HL-60/S4 treated with phorbol 12-myristate 13-acetate at 8.2 ng/mL for 4 days and 3 days (cell line): ENCODE data around the gene ST3GAL4.

Experiments used
- in situ Hi-C: fragments of 300-500 bp; cut with MboI; formaldehyde crosslinking; loops from 2 replicates; pipeline ENCODE4 v1.15.0; 2022; ENCODE audit warnings: low sequenced_read_pairs

The ST3GAL4 gene

GRCh38 chr11:126419801-126420697 lies 64.6 kb downstream of the ST3GAL4 start:
- in situ Hi-C loops: no loop called here

DNA sequence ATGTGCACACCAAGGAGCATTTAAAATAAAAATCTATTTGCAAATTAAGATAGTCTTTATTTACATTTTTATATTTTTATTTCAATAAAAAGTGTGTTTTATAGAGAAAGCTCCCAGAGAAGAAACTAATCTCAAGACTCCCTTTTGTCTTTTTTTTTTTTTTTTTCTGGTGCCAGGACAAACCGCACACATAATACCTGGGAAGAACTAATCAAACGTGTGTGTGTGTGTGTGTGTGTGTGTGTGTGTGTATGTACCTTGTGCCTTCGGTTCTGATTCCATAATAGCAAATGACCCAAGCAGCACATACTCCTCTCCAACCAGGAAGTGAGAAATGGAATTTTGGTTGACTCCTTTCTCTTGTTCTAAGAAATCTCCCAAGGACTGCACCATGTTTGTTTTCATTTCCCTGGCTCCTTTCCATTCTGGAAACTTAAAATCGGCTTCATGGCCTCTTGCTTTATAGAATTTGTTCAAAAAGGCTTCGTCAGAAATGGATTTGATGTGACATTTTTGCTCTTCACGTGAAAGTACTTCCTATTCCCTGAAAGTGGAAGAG lies 65.3 kb downstream of the ST3GAL4 start:
- in situ Hi-C loops: no loop called here

GRCh38 chr11:126421271-126421671 lies 65.8 kb downstream of the ST3GAL4 start:
- in situ Hi-C loops: no loop called here

DNA sequence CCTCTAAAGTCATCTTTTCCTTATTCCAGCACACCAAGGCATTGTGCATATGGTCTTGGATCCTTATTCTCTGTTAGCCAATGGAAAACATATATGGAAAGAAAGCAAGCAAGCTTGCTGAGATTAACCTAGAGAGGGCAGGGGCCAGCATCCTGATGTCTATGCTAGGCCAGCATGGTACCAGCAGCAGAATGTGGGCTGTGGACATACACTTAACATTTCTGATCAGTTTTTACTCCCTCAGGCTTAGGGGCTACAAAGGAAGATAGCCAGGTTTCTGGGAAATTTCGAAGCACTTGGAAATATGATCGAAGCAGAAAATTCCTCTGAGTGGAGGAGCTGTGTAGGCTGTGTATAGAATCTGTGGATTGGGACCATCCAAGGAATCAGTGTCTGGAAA lies 67.0 kb downstream of the ST3GAL4 start:
- in situ Hi-C loops: no loop called here

DNA sequence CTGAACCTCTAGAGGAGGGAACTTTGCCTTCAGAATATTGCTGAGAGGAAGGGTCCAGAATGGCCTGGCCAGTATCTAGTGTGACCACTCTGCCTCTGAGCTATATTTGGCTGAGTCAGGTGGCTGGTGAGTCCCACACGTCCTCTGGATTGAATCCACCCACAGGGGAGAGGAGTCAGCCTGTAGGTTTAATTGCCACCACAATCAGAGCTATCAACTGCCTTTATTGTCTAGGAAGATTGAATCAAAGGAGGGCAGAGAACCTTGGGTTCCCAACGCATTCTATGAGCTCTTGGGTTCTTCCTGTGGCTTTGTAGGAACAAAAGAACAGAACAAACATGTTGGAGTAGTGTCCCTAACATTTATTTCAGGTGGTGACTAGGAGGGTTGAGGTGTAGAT lies 67.7 kb downstream of the ST3GAL4 start:
- in situ Hi-C loops: no loop called here

DNA sequence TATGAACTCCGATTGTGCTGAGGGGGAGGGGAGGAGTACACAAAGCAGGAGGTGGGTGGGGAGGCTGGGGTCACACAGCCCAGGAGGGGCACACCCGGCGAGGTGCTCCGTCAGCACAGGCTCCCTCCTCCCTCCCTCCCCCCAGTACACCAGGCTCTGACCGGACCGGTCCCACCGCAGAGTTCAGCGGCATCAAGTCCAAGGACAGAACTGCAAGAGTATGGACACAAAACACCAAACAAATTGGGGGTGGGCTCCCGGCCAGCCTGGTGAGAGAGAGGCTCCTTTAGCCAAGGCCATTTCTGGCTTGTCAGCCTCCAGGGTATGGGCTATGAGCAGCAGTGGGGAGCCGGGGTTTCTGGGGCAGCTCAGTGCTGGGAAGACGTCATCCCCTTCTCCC lies 68.3 kb downstream of the ST3GAL4 start:
- in situ Hi-C loops: no loop called here

- in situ Hi-C loops: loop anchor here (25.0 kb wide), 2 partner anchors 563 to 913 kb away; no protein-coding TSS in a partner anchor
Measured at GRCh38 chr11:126424471-126425039, 69.1 kb downstream of the ST3GAL4 start.

- in situ Hi-C loops: loop anchor here (25.0 kb wide), 2 partner anchors 561 to 911 kb away; no protein-coding TSS in a partner anchor
Measured at GRCh38 chr11:126426106-126426505, 70.6 kb downstream of the ST3GAL4 start.

- in situ Hi-C loops: loop anchor here (25.0 kb wide), 2 partner anchors 560 to 910 kb away; no protein-coding TSS in a partner anchor
Measured at GRCh38 chr11:126426820-126427749, 71.6 kb downstream of the ST3GAL4 start.

- in situ Hi-C loops: loop anchor here (25.0 kb wide), 2 partner anchors 557 to 907 kb away; no protein-coding TSS in a partner anchor
Measured at GRCh38 chr11:126430581-126431335, 75.3 kb downstream of the ST3GAL4 start.

DNA sequence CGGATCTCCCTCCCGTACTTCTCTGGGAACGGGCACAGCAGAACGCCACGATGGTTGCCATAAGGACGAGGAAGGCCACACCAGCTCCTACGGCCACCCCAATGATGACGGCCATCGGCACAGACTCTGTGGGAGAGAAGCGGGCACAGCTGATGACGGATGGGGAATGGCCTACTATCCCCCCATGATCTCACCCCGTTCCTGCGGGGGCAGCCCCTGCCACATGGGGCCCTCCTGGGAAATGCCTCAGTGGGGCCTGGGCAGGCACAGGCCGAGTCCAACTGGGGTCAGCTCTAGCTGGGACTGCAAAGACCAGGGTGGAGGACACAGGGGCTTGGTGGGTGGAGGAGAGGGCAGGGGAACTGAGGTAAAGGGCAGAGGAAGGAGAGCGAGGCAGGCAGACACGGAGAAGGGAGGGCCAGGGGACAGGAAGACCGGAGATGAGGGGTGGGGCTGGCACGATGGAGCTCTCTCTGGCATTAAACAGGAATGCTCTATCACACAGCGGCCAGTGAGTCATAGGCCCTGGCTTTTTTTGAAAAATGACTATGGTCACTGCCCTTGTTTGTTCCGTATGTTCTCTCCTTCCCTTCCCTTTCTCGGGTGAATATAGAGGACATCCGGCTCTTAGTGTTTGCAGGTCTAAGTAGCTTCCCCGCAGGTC lies 76.0 kb downstream of the ST3GAL4 start:
- in situ Hi-C loops: loop anchor here (25.0 kb wide), 2 partner anchors 556 to 906 kb away; no protein-coding TSS in a partner anchor

DNA sequence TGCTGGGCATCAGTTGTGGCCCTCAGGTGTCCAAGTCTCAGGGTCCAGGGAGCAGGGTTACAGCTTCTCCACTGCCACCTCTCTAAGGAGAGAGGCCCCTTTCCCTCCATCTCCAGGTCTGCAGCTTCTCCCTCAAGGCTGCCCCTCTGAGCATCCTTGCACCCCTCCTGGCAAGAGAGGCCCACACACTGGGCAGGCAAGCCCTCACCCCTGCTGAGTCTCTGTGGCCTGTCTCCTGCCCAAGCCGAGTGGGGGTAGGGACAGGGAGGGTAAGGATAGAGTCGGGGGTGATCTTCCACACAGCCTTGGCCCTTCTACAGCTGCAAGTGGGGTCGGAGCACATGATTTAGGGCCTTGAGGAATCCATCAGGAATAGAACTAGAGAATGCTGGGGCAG lies 76.6 kb downstream of the ST3GAL4 start:
- in situ Hi-C loops: loop anchor here (25.0 kb wide), 2 partner anchors 555 to 905 kb away; no protein-coding TSS in a partner anchor

- in situ Hi-C loops: loop anchor here (25.0 kb wide), 2 partner anchors 555 to 905 kb away; no protein-coding TSS in a partner anchor
Measured at GRCh38 chr11:126432525-126432924, 77.0 kb downstream of the ST3GAL4 start.

GRCh38 chr11:126433244-126433846 lies 77.9 kb downstream of the ST3GAL4 start:
- in situ Hi-C loops: loop anchor here (25.0 kb wide), 2 partner anchors 554 to 904 kb away; no protein-coding TSS in a partner anchor

- in situ Hi-C loops: loop anchor here (25.0 kb wide), 2 partner anchors 553 to 903 kb away; no protein-coding TSS in a partner anchor
Measured at GRCh38 chr11:126433989-126434949, 78.8 kb downstream of the ST3GAL4 start.

DNA sequence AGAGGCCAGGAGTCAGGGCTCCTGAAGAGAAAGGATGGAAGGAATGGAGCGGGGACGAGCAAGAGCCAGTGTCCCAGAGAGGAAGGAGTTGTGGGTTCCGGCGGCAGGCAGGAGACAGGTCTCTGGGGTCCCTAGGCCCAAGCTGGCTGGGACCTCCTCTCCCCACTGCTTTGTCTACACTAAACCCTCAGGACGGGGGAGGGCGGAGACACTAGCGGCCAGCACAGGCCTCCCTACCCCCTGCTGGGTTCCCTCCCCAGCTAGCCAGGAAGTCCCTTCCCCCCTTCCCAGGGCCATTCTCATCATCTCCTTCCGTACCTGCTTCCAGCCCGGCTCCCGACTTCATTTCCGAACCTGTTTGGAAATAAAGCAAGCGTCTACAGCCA lies 79.5 kb downstream of the ST3GAL4 start:
- in situ Hi-C loops: loop anchor here (25.0 kb wide), 2 partner anchors 552 to 902 kb away; no protein-coding TSS in a partner anchor

DNA sequence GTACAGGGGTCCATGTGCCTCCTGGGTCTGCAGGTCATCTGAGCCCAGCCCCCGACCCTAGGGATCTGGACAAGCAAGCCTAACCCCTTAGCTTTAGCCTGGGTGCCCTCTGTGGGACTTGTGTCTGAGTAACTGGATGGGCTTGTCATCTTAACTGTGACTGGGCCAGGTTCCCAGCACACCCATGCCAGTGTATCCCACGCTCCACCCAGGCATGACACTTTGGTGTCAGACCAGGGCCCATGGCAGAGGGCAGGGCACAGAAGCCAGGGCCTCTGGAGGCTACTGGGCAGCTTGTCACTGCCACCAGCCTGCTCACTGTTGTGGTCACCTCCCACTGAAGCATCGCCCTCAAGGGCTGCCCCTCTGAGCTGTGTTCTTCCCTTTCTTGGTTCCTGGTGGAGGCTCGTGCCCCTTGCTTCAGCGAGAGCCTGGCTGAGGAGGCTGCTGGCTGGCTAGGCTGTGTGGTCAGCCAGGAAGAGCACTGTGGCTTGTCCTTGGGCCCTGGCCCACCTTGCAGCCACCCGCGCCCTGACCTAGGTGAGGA lies 80.8 kb downstream of the ST3GAL4 start:
- in situ Hi-C loops: loop anchor here (25.0 kb wide), 2 partner anchors 551 to 901 kb away; no protein-coding TSS in a partner anchor
